ENCODE results near the gene OSBP. TPM values are rescaled to one million over a fixed set of nuclear protein-coding genes. Genes with fewer than 3 reads are reported as not detected.

The OSBP gene
- total RNA-seq, 1 experiment from 2014 or later = 58.6 TPM

GRCh38 chr11:59584294-59584693 lies 31.3 kb downstream of the OSBP start:
- peaks cover 6% of the 10 kb centered on the region for H3K9me3 Mint-ChIP-seq (ENCODE audit: low read depth, unreplicated experiment)
- TF ChIP-seq CTCF (IDR thresholded peaks at IDR 0.05; ENCODE audit: unreplicated experiment) = no peak
- BruUV-seq (replicated peaks) = no TSS peak
- no peaks in the 10 kb centered on the region for H3K4me1 Mint-ChIP-seq (ENCODE audit: low read depth, unreplicated experiment)
- no peaks in the 10 kb centered on the region for H3K27me3 Mint-ChIP-seq (ENCODE audit: unreplicated experiment)
- CTCF ChIA-PET = no interaction called here
- DNase-seq = no peak
- H3K36me3 Mint-ChIP-seq (ENCODE audit: insufficient read depth, unreplicated experiment) = peaks cover 69% of the 10 kb centered on the region
- H3K4me3 Mint-ChIP-seq (ENCODE audit: low read depth, unreplicated experiment) = no peak overlapping the region
- intact Hi-C loops (cut with micrococcal nuclease; ENCODE audit: unreplicated experiment) = no loop called here
- no peak overlapping the region for H3K27ac Mint-ChIP-seq (ENCODE audit: unreplicated experiment)

- Mint-ChIP-seq H3K4me1 (ENCODE audit: low read depth, unreplicated experiment) (no peaks in the 10 kb centered on the region), H3K36me3 (ENCODE audit: insufficient read depth, unreplicated experiment) (peaks cover 62% of the 10 kb centered on the region), H3K27me3 (ENCODE audit: unreplicated experiment) (no peaks in the 10 kb centered on the region), H3K9me3 (ENCODE audit: low read depth, unreplicated experiment) (peaks cover 6% of the 10 kb centered on the region), H3K4me3 (ENCODE audit: low read depth, unreplicated experiment) (no peak overlapping the region), H3K27ac (ENCODE audit: unreplicated experiment) (no peak overlapping the region)
- no TSS peak for BruUV-seq (replicated peaks)
- CTCF ChIA-PET = no interaction called here
- DNase-seq = no peak
- intact Hi-C loops (cut with micrococcal nuclease; ENCODE audit: unreplicated experiment) = no loop called here
- no peak for TF ChIP-seq CTCF (IDR thresholded peaks at IDR 0.05; ENCODE audit: unreplicated experiment)
These were observed 33.6 kb downstream of the OSBP start for GRCh38 chr11:59582006-59582405.

- TF ChIP-seq CTCF (IDR thresholded peaks at IDR 0.05; ENCODE audit: unreplicated experiment) = no peak
- H3K9me3 Mint-ChIP-seq (ENCODE audit: low read depth, unreplicated experiment) = no peaks in the 10 kb centered on the region
- H3K27ac Mint-ChIP-seq (ENCODE audit: unreplicated experiment) = no peak overlapping the region
- no peak for DNase-seq
- H3K27me3 Mint-ChIP-seq (ENCODE audit: unreplicated experiment) = no peaks in the 10 kb centered on the region
- intact Hi-C loops (cut with micrococcal nuclease; ENCODE audit: unreplicated experiment) = no loop called here
- H3K36me3 Mint-ChIP-seq (ENCODE audit: insufficient read depth, unreplicated experiment) = peaks cover 59% of the 10 kb centered on the region
- H3K4me1 Mint-ChIP-seq (ENCODE audit: low read depth, unreplicated experiment) = no peaks in the 10 kb centered on the region
- no peak overlapping the region for H3K4me3 Mint-ChIP-seq (ENCODE audit: low read depth, unreplicated experiment)
- CTCF ChIA-PET = no interaction called here
- no TSS peak for BruUV-seq (replicated peaks)
These were observed 37.2 kb downstream of the OSBP start for GRCh38 chr11:59578369-59578768.

- Mint-ChIP-seq H3K4me1 (ENCODE audit: low read depth, unreplicated experiment) (no peaks in the 10 kb centered on the region), H3K36me3 (ENCODE audit: insufficient read depth, unreplicated experiment) (peaks cover 52% of the 10 kb centered on the region), H3K27ac (ENCODE audit: unreplicated experiment) (no peak overlapping the region), H3K4me3 (ENCODE audit: low read depth, unreplicated experiment) (no peak overlapping the region), H3K9me3 (ENCODE audit: low read depth, unreplicated experiment) (no peaks in the 10 kb centered on the region), H3K27me3 (ENCODE audit: unreplicated experiment) (no peaks in the 10 kb centered on the region)
- CTCF ChIA-PET = no interaction called here
- TF ChIP-seq CTCF (IDR thresholded peaks at IDR 0.05; ENCODE audit: unreplicated experiment) = no peak
- intact Hi-C loops (cut with micrococcal nuclease; ENCODE audit: unreplicated experiment) = no loop called here
- no peak for DNase-seq
- no TSS peak for BruUV-seq (replicated peaks)
These were observed 40.1 kb downstream of the OSBP start for GRCh38 chr11:59575505-59575904.
